GM12875 (cell line): ENCODE data around the gene ENC1.

ENCODE experiments used
- H3K4me3 ChIP-seq: one replicate; pipeline ENCODE4 v1.5.1; 2011; ENCODE audit warnings: low read depth, low read length, control low read depth
- TF ChIP-seq, protein P1 (sequence below): IDR thresholded peaks from 2 replicates; pipeline ENCODE4 v1.5.1; 2011; ENCODE audit warnings: low read depth, mild to moderate bottlenecking, control low read depth, inconsistent platforms, low read length, moderate library complexity, borderline replicate concordance; ENCODE audit not compliant: insufficient read depth

ENC1 gene

DNA sequence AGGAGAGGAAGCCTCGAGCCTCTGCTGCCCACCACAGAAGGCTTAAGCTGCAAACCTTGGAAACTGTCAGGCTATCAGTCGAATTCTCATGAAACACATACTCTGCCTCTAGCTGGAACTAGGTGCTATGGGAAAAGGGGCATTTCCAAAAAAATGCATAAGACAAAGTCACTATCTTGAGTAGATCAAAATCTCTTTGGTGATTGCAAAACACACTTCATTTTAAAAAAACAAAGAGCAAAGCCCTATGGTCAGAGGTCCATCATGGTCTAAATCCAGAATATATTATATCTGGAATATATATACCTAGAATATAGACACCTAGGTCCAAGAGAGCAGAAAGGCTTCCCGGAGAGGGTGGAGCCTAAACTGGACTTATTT, 59.8 kb downstream of the ENC1 start:
- H3K4me3 ChIP-seq = no peak overlapping the region
- TF ChIP-seq, protein P1, sequence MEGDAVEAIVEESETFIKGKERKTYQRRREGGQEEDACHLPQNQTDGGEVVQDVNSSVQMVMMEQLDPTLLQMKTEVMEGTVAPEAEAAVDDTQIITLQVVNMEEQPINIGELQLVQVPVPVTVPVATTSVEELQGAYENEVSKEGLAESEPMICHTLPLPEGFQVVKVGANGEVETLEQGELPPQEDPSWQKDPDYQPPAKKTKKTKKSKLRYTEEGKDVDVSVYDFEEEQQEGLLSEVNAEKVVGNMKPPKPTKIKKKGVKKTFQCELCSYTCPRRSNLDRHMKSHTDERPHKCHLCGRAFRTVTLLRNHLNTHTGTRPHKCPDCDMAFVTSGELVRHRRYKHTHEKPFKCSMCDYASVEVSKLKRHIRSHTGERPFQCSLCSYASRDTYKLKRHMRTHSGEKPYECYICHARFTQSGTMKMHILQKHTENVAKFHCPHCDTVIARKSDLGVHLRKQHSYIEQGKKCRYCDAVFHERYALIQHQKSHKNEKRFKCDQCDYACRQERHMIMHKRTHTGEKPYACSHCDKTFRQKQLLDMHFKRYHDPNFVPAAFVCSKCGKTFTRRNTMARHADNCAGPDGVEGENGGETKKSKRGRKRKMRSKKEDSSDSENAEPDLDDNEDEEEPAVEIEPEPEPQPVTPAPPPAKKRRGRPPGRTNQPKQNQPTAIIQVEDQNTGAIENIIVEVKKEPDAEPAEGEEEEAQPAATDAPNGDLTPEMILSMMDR = no peak

DNA sequence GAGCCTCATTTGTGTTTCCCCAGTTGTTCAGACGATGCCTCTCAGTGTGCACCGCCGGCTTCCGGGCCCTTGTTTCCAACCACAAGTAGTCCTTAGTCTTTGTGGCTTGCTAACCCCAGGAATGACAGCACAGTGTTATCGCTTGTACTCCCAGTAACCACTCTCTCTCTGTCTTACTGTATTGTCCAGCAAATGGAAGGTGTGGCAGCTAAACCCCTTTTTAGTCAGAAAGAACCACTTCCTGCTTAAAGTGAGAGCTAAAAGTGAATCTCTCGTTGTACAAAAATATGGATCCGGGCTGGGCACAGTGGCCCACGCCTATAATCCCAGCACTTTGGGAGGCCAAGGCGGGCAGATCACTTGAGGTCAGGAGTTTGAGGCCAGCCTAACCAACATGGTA, 61.3 kb downstream of the ENC1 start:
- H3K4me3 ChIP-seq = no peak overlapping the region
- TF ChIP-seq, protein P1 = no peak

DNA sequence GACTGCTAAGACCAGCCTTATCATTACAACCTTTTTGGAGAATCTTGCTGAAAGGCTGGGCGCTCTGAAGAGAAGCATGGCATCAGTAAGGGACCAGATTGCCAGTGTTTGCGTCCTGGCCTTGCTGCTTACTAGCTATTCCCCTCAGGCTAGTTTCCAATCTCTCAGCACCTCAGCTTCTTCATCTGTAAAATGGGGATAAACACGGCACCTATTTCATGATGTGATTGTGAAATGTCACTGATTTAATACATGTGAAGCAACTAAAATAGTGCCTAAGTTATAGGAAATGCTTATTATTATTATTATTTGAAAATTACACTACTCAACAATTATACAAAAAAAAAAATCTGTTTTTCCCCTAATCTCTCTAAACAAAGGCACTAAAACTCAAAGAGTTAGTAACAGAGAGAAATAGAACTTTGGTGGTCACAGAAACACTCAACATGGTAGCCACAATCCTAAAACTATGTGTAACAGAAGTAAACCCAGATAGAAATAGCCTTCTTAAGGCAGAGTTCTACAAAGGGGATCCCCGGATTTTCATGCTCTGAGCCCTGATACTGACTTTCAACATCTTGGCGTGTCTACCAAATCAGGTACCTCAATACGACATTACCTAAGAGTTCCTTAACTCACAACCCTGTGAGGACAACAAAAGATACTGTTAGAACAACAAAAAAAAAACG, 62.0 kb downstream of the ENC1 start:
- TF ChIP-seq, protein P1 = no peak

More for the DNA sequence above, 62.0 kb downstream of the ENC1 start:
- H3K4me3 ChIP-seq = no peak overlapping the region
